ENCODE data around the gene MTHFD2L. TPM values are rescaled to one million over a fixed set of nuclear protein-coding genes. Genes with fewer than 3 reads are reported as not detected.
"Not testable (repeated sequence)": the region's sequence is repeated elsewhere in the genome, so short reads cannot be mapped to it uniquely, and the experiment has no call there.

The MTHFD2L gene
- total RNA-seq, 1 donor from 2014 or later, result 13.6 TPM

GRCh38 chr4:74206088-74206825 is 48.3 kb downstream of the MTHFD2L start:
- peaks cover 8% of the 10 kb centered on the region for H3K4me1 Mint-ChIP-seq (ENCODE audit: unreplicated experiment)
- no peak for TF ChIP-seq CTCF (IDR thresholded peaks at IDR 0.05; ENCODE audit: unreplicated experiment)
- no peaks in the 10 kb centered on the region for H3K27me3 Mint-ChIP-seq (ENCODE audit: unreplicated experiment)
- no peak for DNase-seq (ENCODE audit: low spot score)
- no peaks in the 10 kb centered on the region for H3K36me3 Mint-ChIP-seq (ENCODE audit: low read depth, unreplicated experiment)
- H3K9me3 Mint-ChIP-seq (ENCODE audit: unreplicated experiment), result no peaks in the 10 kb centered on the region
- no peak overlapping the region for H3K4me3 Mint-ChIP-seq (ENCODE audit: unreplicated experiment)
- H3K27ac Mint-ChIP-seq (ENCODE audit: unreplicated experiment), result no peak overlapping the region

- not testable (repeated sequence) for H3K27me3 Mint-ChIP-seq (ENCODE audit: unreplicated experiment); H3K9me3 Mint-ChIP-seq (ENCODE audit: unreplicated experiment); H3K36me3 Mint-ChIP-seq (ENCODE audit: low read depth, unreplicated experiment); DNase-seq (ENCODE audit: low spot score); H3K4me3 Mint-ChIP-seq (ENCODE audit: unreplicated experiment); H3K27ac Mint-ChIP-seq (ENCODE audit: unreplicated experiment); H3K4me1 Mint-ChIP-seq (ENCODE audit: unreplicated experiment)
These were observed 56.7 kb downstream of the MTHFD2L start for GRCh38 chr4:74214457-74215159.

- not testable (repeated sequence) for H3K4me1 Mint-ChIP-seq (ENCODE audit: unreplicated experiment); H3K27me3 Mint-ChIP-seq (ENCODE audit: unreplicated experiment); DNase-seq (ENCODE audit: low spot score); H3K4me3 Mint-ChIP-seq (ENCODE audit: unreplicated experiment); H3K9me3 Mint-ChIP-seq (ENCODE audit: unreplicated experiment); H3K36me3 Mint-ChIP-seq (ENCODE audit: low read depth, unreplicated experiment); H3K27ac Mint-ChIP-seq (ENCODE audit: unreplicated experiment)
These were observed 57.3 kb downstream of the MTHFD2L start for GRCh38 chr4:74215236-74215635.

GRCh38 chr4:74217365-74217764 is 59.4 kb downstream of the MTHFD2L start:
- TF ChIP-seq CTCF (IDR thresholded peaks at IDR 0.05; ENCODE audit: unreplicated experiment), result no peak
- H3K4me3 Mint-ChIP-seq (ENCODE audit: unreplicated experiment), result no peak overlapping the region

GRCh38 chr4:74218201-74218600 is 60.3 kb downstream of the MTHFD2L start:
- Mint-ChIP-seq H3K27me3 (ENCODE audit: unreplicated experiment) (no peaks in the 10 kb centered on the region), H3K4me1 (ENCODE audit: unreplicated experiment) (peaks cover 7% of the 10 kb centered on the region), H3K9me3 (ENCODE audit: unreplicated experiment) (no peaks in the 10 kb centered on the region), H3K27ac (ENCODE audit: unreplicated experiment) (no peak overlapping the region), H3K36me3 (ENCODE audit: low read depth, unreplicated experiment) (no peaks in the 10 kb centered on the region), H3K4me3 (ENCODE audit: unreplicated experiment) (no peak overlapping the region)
- no peak for DNase-seq (ENCODE audit: low spot score)
- no peak for TF ChIP-seq CTCF (IDR thresholded peaks at IDR 0.05; ENCODE audit: unreplicated experiment)

More at GRCh38 chr4:74217365-74217764, 59.4 kb downstream of the MTHFD2L start:
- Mint-ChIP-seq H3K9me3 (ENCODE audit: unreplicated experiment) (no peaks in the 10 kb centered on the region), H3K27ac (ENCODE audit: unreplicated experiment) (no peak overlapping the region), H3K4me1 (ENCODE audit: unreplicated experiment) (peaks cover 7% of the 10 kb centered on the region), H3K36me3 (ENCODE audit: low read depth, unreplicated experiment) (no peaks in the 10 kb centered on the region), H3K27me3 (ENCODE audit: unreplicated experiment) (no peaks in the 10 kb centered on the region)
- no peak for DNase-seq (ENCODE audit: low spot score)

GRCh38 chr4:74219240-74219639 is 61.3 kb downstream of the MTHFD2L start:
- Mint-ChIP-seq H3K27ac (ENCODE audit: unreplicated experiment) (no peak overlapping the region), H3K36me3 (ENCODE audit: low read depth, unreplicated experiment) (no peaks in the 10 kb centered on the region), H3K9me3 (ENCODE audit: unreplicated experiment) (no peaks in the 10 kb centered on the region), H3K4me3 (ENCODE audit: unreplicated experiment) (no peak overlapping the region), H3K4me1 (ENCODE audit: unreplicated experiment) (peaks cover 7% of the 10 kb centered on the region), H3K27me3 (ENCODE audit: unreplicated experiment) (no peaks in the 10 kb centered on the region)
- DNase-seq (ENCODE audit: low spot score), result no peak
- no peak for TF ChIP-seq CTCF (IDR thresholded peaks at IDR 0.05; ENCODE audit: unreplicated experiment)

Data from endothelial cell (in vitro differentiated cells).